Lower leg skin (tissue), 4 donors: ENCODE results near the gene CLUH. TPM values are rescaled to one million over a fixed set of nuclear protein-coding genes. Genes with fewer than 3 reads are reported as not detected.
A peak's percentile ranks its signal among the peaks of the same experiment; 100 is the strongest.

ENCODE experiments used
- DNase-seq, 2 donors: peaks; one replicate each; pipeline ENCODE4 v3.0.0-alpha.2; 2019; ENCODE audit warnings: low spot score in 2 of 2
- H3K4me3 ChIP-seq: fragments of 200-600 bp; sonication (generic); 2 replicates; pipeline ENCODE4 v1.5.1; 2017; ENCODE audit warnings: mild to moderate bottlenecking, low read depth; ENCODE audit not compliant: poor library complexity, severe bottlenecking
- POLR2A ChIP-seq, 2 donors: fragments of 450-650 bp; IDR thresholded peaks; one replicate each; pipeline ENCODE4 v1.6.1; 2016 to 2017; ENCODE audit warnings: antibody characterized with exemption in 2 of 2, mild to moderate bottlenecking in 1 of 2, moderate library complexity in 1 of 2
- WGBS, 2 donors: methylation state at CpG; one replicate each; pipeline ENCODE4 v1.1.5; 2018; 5-methylcytosine and 5-hydroxymethylcytosine counted together
- intact Hi-C: fragments of 100-400 bp; cut with DNase I; formaldehyde crosslinking; loops from one replicate; pipeline ENCODE4 v1.15.0; 2023; ENCODE audit warnings: low total_unique reads
- total RNA-seq, 4 donors: library from RNA; depleted of rRNA; stranded (reverse); fragments of >200 nt; gene quantifications; one replicate each; pipeline ENCODE4 v1.1.0, GENCODE V29; 2016
- TF ChIP-seq, protein P1 (sequence below), 3 donors: fragments of 450-650 bp; IDR thresholded peaks; one replicate each; pipeline ENCODE4 v1.5.1; 2016; ENCODE audit warnings: antibody characterized with exemption in 3 of 3, mild to moderate bottlenecking in 3 of 3, moderate library complexity in 2 of 3

The CLUH gene
- total RNA-seq, 4 donors from 2014 or later: 99.3 to 178 (median 117) TPM

DNA sequence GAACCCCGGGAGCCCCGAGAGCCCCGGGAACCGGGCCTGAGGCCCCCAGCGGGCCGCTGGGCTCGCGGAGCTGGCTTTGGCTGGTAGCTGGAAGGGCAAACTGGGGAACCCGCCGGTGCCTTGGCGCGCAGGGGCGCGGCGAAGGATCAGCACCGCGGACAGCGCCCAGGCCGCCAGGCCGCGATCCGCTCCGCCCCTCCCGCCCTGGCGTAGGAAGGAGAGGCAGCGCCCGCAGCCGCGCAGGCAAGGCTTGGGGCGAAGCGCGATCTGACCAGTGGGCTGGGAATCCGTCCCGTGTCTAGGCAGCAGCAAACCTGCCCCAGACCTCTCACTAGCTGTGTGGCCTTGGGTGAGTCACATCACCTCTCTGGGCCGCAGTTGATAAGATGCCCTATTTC lies 38.2 kb upstream of the CLUH start:
- DNase-seq: peak; percentile 29 to 90
- no peak overlapping the region for H3K4me3 ChIP-seq
- intact Hi-C loops: no loop called here
- WGBS, 2 donors: 1 to 5% methylated on average over 5 to 15 of the region's 35 CpGs
- TF ChIP-seq, protein P1, sequence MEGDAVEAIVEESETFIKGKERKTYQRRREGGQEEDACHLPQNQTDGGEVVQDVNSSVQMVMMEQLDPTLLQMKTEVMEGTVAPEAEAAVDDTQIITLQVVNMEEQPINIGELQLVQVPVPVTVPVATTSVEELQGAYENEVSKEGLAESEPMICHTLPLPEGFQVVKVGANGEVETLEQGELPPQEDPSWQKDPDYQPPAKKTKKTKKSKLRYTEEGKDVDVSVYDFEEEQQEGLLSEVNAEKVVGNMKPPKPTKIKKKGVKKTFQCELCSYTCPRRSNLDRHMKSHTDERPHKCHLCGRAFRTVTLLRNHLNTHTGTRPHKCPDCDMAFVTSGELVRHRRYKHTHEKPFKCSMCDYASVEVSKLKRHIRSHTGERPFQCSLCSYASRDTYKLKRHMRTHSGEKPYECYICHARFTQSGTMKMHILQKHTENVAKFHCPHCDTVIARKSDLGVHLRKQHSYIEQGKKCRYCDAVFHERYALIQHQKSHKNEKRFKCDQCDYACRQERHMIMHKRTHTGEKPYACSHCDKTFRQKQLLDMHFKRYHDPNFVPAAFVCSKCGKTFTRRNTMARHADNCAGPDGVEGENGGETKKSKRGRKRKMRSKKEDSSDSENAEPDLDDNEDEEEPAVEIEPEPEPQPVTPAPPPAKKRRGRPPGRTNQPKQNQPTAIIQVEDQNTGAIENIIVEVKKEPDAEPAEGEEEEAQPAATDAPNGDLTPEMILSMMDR (IDR thresholded peaks at IDR 0.05): no peak
- no peak for TF ChIP-seq POLR2A (IDR thresholded peaks at IDR 0.05)

GRCh38 chr17:2749058-2749783 lies 37.7 kb upstream of the CLUH start, which contains the start of gene CCDC92B:
Gene CCDC92B, minus strand, starts transcription at chr17:2749652. Its CDS starts 14,507 bp downstream, at chr17:2735145.
- TF ChIP-seq POLR2A (IDR thresholded peaks at IDR 0.05): no peak
- TF ChIP-seq, protein P1 (IDR thresholded peaks at IDR 0.05): no peak
- H3K4me3 ChIP-seq: no peak within 1 kb of the TSS
- intact Hi-C loops: no loop called here
- WGBS, 2 donors: 8 to 10% methylated on average over 20 to 25 of the region's 76 CpGs
- no peak for DNase-seq

DNA sequence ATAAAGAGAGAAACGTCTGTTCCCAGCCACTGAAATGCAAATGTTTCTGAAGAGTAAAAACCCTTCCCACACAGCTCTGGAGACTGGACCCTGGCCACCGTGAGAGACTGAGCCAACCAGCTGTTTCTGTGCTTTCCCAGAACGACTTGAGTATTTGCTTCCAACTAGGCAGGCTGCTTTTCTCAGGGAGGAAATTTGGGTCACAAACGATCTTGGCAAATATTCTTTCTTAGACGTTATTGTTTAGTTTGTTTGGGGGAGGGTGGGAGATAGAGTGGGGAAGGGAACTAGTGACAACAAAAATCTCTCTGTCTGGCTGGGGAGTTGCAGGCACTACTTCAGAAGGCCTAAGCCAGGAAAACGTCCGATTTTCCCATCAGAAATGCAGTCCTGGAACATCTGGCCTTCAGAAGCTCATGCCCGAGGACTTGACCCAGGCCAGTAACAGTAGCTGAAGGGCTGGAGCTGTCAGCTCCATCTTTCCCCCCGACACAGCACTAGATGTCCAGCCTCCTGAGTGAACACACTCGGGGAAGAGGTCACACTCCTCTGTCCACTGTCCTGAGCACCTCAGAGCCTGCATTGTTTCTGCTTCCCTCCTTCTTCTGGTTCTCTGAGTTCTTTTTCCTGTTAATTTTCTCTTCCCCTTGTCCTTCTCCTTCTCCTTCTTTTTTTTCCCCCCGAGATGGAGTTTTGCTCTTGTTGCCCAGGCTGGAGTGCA lies 33.9 kb upstream of the CLUH start:
- TF ChIP-seq, protein P1 (IDR thresholded peaks at IDR 0.05): no peak
- no peak for TF ChIP-seq POLR2A (IDR thresholded peaks at IDR 0.05)
- 26 to 28% methylated on average over 11 of the region's 11 CpGs for WGBS, 2 donors
- intact Hi-C loops: no loop called here
- no peak overlapping the region for H3K4me3 ChIP-seq
- no peak for DNase-seq

DNA sequence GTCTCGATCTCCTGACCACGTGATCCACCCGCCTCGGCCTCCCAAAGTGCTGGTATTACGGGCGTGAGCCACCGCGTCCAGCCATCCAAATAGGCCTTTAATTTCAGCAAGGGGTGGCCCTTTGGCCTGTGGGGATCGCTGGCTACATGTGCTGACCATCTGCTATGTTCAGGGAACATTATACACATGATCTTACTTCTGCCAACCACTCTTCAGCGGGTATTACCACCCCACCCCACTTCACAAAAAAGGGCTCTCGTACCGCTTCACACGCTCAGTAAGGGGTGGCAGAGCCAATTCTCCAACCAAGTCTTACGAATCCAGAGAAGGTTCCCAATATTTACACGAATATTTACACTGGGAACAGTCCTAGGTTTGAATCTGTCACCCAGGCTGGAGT lies 26.1 kb upstream of the CLUH start:
- no peak for DNase-seq
- 85 to 88% methylated on average over 15 of the region's 15 CpGs for WGBS, 2 donors

GRCh38 chr17:2736956-2737355 lies 25.4 kb upstream of the CLUH start:
- intact Hi-C loops: no loop called here
- 57 to 73% methylated on average over 3 of the region's 3 CpGs for WGBS, 2 donors
- TF ChIP-seq, protein P1 (IDR thresholded peaks at IDR 0.05): no peak
- TF ChIP-seq POLR2A (IDR thresholded peaks at IDR 0.05): no peak
- no peak for DNase-seq
- H3K4me3 ChIP-seq: no peak overlapping the region

More for the DNA sequence above, 26.1 kb upstream of the CLUH start:
- TF ChIP-seq, protein P1 (IDR thresholded peaks at IDR 0.05): no peak
- no peak for TF ChIP-seq POLR2A (IDR thresholded peaks at IDR 0.05)
- intact Hi-C loops: no loop called here
- no peak overlapping the region for H3K4me3 ChIP-seq
